A549 (cell line): ENCODE measurements around the gene PEX11B. TPM values are rescaled to one million over a fixed set of nuclear protein-coding genes. Genes with fewer than 3 reads are reported as not detected.

Source experiments
- ATAC-seq, 2 experiments: fragments of 200-7000 bp in 1 of 2; fragments of >200 bp in 1 of 2; cut with Nextera tagmentation in 1 of 2; cut with Tn5 transposase in 1 of 2; 3 replicates each; pipeline versions ENCODE4 v1.8.0 to v1.9.1; 2018 to 2020; ENCODE audit warnings: mild to moderate bottlenecking in 1 of 2, moderate library complexity in 1 of 2
- CTCF ChIA-PET: fragments of 300-600 bp; sonication (Branson Sonifier 250); formaldehyde crosslinking; extraction: SDS; loops from one replicate; lab custom pipeline; 2021; ENCODE audit warnings: antibody characterized with exemption, inconsistent platforms; lab: Yijun Ruan, JAX
- POLR2A ChIA-PET: fragments of 350-600 bp; formaldehyde crosslinking; extraction: SDS; loops from one replicate; lab custom pipeline; 2021; ENCODE audit warnings: antibody characterized with exemption, inconsistent platforms; lab: Yijun Ruan, JAX
- DNase-seq, 2 experiments: peaks; one replicate each; pipeline versions ENCODE4 v3.0.0 to v3.0.0-alpha.2; 2011 to 2016; ENCODE audit warnings: low read depth in 1 of 2, low spot score in 1 of 2
- FAIRE-seq: peaks from 2 replicates; lab custom pipeline; 2011; peaks lifted over from hg19 to GRCh38; lab: Jason Lieb, UNC
- H3K27ac ChIP-seq, 2 experiments: fragments of >200 bp; sonication (Bioruptor Twin); formaldehyde crosslinking; 3 replicates each; pipeline ENCODE4 v1.5.1; 2016 to 2017
- H3K4me1 ChIP-seq: fragments of >200 bp; sonication (Bioruptor Twin); formaldehyde crosslinking; 3 replicates; pipeline ENCODE4 v1.6.1; 2016
- H3K4me2 ChIP-seq: fragments of >200 bp; sonication (Bioruptor Twin); formaldehyde crosslinking; 3 replicates; pipeline ENCODE4 v1.6.1; 2016
- H3K4me3 ChIP-seq: fragments of >200 bp; sonication (Bioruptor Twin); formaldehyde crosslinking; 3 replicates; pipeline ENCODE4 v1.5.1; 2016
- H3K9me3 ChIP-seq: fragments of >200 bp; sonication (Bioruptor Twin); formaldehyde crosslinking; 3 replicates; pipeline ENCODE4 v1.6.1; 2016
- ATOH8 ChIP-seq: fragments of 250-450 bp; sonication (Bioruptor Pico); IDR thresholded peaks from 2 replicates; pipeline ENCODE4 v1.5.0; 2020; ENCODE audit warnings: low read depth, mild to moderate bottlenecking, moderate library complexity
- BCL3 ChIP-seq: fragments of >200 bp; sonication (Bioruptor Twin); formaldehyde crosslinking; IDR thresholded peaks from 3 replicates; pipeline ENCODE4 v1.6.1; 2016
- CBX2 ChIP-seq: fragments of 200-600 bp; sonication (generic); IDR thresholded peaks from 2 replicates; pipeline ENCODE4 v1.6.1; 2016; ENCODE audit warnings: low read depth, mild to moderate bottlenecking, borderline replicate concordance
- CHD2 ChIP-seq: fragments of 150-350 bp; IDR thresholded peaks from 2 replicates; pipeline ENCODE4 v1.6.1; 2014; ENCODE audit warnings: low read length; ENCODE audit not compliant: partially characterized antibody
- EHF ChIP-seq: fragments of 250-450 bp; sonication (Bioruptor Pico); IDR thresholded peaks from 2 replicates; pipeline ENCODE4 v1.5.0; 2020; ENCODE audit warnings: mild to moderate bottlenecking
- FOSB ChIP-seq: fragments of 250-450 bp; sonication (Bioruptor Pico); IDR thresholded peaks from 2 replicates; pipeline ENCODE4 v1.5.0; 2020; ENCODE audit warnings: mild to moderate bottlenecking, moderate library complexity
- HES2 ChIP-seq: fragments of >200 bp; sonication (Bioruptor Twin); formaldehyde crosslinking; IDR thresholded peaks from 2 replicates; pipeline ENCODE4 v1.6.1; 2016
- HMGXB4 ChIP-seq: fragments of 250-450 bp; sonication (Bioruptor Pico); IDR thresholded peaks from 2 replicates; pipeline ENCODE4 v1.5.0; 2021; ENCODE audit warnings: mild to moderate bottlenecking, moderate library complexity, borderline replicate concordance
- HOXA7 ChIP-seq: fragments of 250-450 bp; sonication (Bioruptor Pico); IDR thresholded peaks from 2 replicates; pipeline ENCODE4 v1.5.0; 2020; ENCODE audit warnings: mild to moderate bottlenecking, moderate library complexity
- HOXB13 ChIP-seq: fragments of 250-450 bp; sonication (Bioruptor Pico); IDR thresholded peaks from 2 replicates; pipeline ENCODE4 v1.5.0; 2020; ENCODE audit warnings: low read depth, mild to moderate bottlenecking, moderate library complexity
- KDM1A ChIP-seq: fragments of 200-600 bp; sonication (generic); IDR thresholded peaks from 2 replicates; pipeline ENCODE4 v1.6.1; 2016; ENCODE audit warnings: low read depth, mild to moderate bottlenecking
- MAFK ChIP-seq: fragments of 450-650 bp; IDR thresholded peaks from 2 replicates; pipeline ENCODE4 v1.6.1; 2014; ENCODE audit not compliant: partially characterized antibody
- MYC ChIP-seq: IDR thresholded peaks from 2 replicates; pipeline ENCODE4 v1.6.1; 2012; ENCODE audit warnings: mild to moderate bottlenecking, inconsistent platforms, low read length, improper control_type of control experiment, borderline replicate concordance
- PHF8 ChIP-seq: fragments of 200-600 bp; sonication (generic); IDR thresholded peaks from 2 replicates; pipeline ENCODE4 v1.6.1; 2016; ENCODE audit warnings: low read depth, mild to moderate bottlenecking, antibody characterized with exemption, moderate library complexity, borderline replicate concordance
- POLR2A ChIP-seq: IDR thresholded peaks from 2 replicates; pipeline ENCODE4 v1.6.1; 2012; ENCODE audit warnings: mild to moderate bottlenecking, low read length
- RAD21 ChIP-seq, 2 experiments: fragments of >200 bp in 1 of 2; sonication (Bioruptor Twin) in 1 of 2; formaldehyde crosslinking in 1 of 2; IDR thresholded peaks in 1 of 2; conservative IDR thresholded peaks in 1 of 2; 2 replicates in 1 of 2; 3 replicates in 1 of 2; pipeline ENCODE4 v1.6.1; 2012 to 2018; ENCODE audit warnings: inconsistent platforms in 1 of 2
- RARB ChIP-seq: fragments of 250-450 bp; sonication (Bioruptor Pico); IDR thresholded peaks from 2 replicates; pipeline ENCODE4 v1.8.0; 2021; ENCODE audit warnings: mild to moderate bottlenecking, moderate library complexity
- RCOR1 ChIP-seq: fragments of 150-350 bp; IDR thresholded peaks from 2 replicates; pipeline ENCODE4 v1.6.1; 2014; ENCODE audit warnings: antibody characterized with exemption, low read length, low read depth
- REST ChIP-seq: fragments of 200-600 bp; sonication (generic); IDR thresholded peaks from 2 replicates; pipeline ENCODE4 v1.6.1; 2016; ENCODE audit warnings: antibody characterized with exemption, mild to moderate bottlenecking, moderate library complexity
- SMC3 ChIP-seq: fragments of >200 bp; sonication (Bioruptor Twin); formaldehyde crosslinking; IDR thresholded peaks from 3 replicates; pipeline ENCODE4 v1.6.1; 2018; ENCODE audit warnings: inconsistent platforms
- USF2 ChIP-seq: fragments of 450-650 bp; IDR thresholded peaks from 2 replicates; pipeline ENCODE4 v1.6.1; 2014; ENCODE audit warnings: antibody characterized with exemption
- ZC3H11A ChIP-seq: fragments of 450-650 bp; IDR thresholded peaks from 2 replicates; pipeline ENCODE4 v1.6.1; 2014; ENCODE audit warnings: antibody characterized with exemption, mild to moderate bottlenecking
- ZNF302 ChIP-seq: fragments of 250-450 bp; sonication (Bioruptor Pico); IDR thresholded peaks from 2 replicates; pipeline ENCODE4 v1.9.0; 2021; ENCODE audit warnings: inconsistent platforms, mild to moderate bottlenecking, moderate library complexity
- ZSCAN20 ChIP-seq: fragments of 250-450 bp; sonication (Bioruptor Pico); IDR thresholded peaks from 2 replicates; pipeline ENCODE4 v1.8.0; 2022; ENCODE audit warnings: mild to moderate bottlenecking, moderate library complexity
- WGBS: methylation state at CpG from one replicate; pipeline ENCODE4 v1.1.6; 2017; ENCODE audit errors: missing lambda C conversion rate; 5-methylcytosine and 5-hydroxymethylcytosine counted together
- polyA plus RNA-seq, 4 experiments: library from polyadenylated mRNA; depleted of rRNA in 3 of 4; stranded (reverse); fragments of >200 nt; fragmentation: RNase III in 1 of 4; extraction: RNeasy Plus Mini Kit Qiagen cat#74134 plus additional on column Dnase treatment in 1 of 4; gene quantifications; 2 replicates in 3 of 4; 3 replicates in 1 of 4; pipeline ENCODE4 v1.2.3, GENCODE V29; 2011 to 2017

Gene PEX11B
- polyA plus RNA-seq, 2 of the 4 experiments (the other 2 are of a cell fraction): 13.9 to 40.6 TPM

GRCh38 chr1:145927916-145928643, 9.6 kb upstream of the PEX11B start:
- Histone ChIP-seq H3K4me1 (peaks cover 10% of the 10 kb centered on the region; the same call in 2 of the 3 replicates), H3K4me3 (peak overlapping the region; percentile 84), H3K4me2 (peak overlapping the region; percentile 91), H3K27ac (peak overlapping the region; percentile 97), H3K9me3 (no peaks in the 10 kb centered on the region)
- TF ChIP-seq CBX2: no peak
- no peak for TF ChIP-seq FOSB (CRISPR knock-in tag)
- TF ChIP-seq PHF8: no peak
- TF ChIP-seq POLR2A: no peak
- TF ChIP-seq USF2: no peak
- no peak for TF ChIP-seq EHF (CRISPR knock-in tag)
- no peak for TF ChIP-seq RCOR1
- no peak for TF ChIP-seq SMC3
- TF ChIP-seq MAFK: no peak
- no peak for TF ChIP-seq RAD21 (conservative IDR thresholded peaks at IDR 0.05 in 1 of 2, IDR thresholded peaks at IDR 0.05 in 1 of 2)
- TF ChIP-seq RARB: no peak
- TF ChIP-seq HES2: no peak
- TF ChIP-seq HMGXB4 (CRISPR knock-in tag): no peak
- POLR2A ChIA-PET: interaction anchor here (0.6 to 3.3 kb wide), 28 partner anchors 8 to 647 kb away, joined by 3 to 62 read pairs (median 5); partner anchors contain the start of genes ANKRD34A, LIX1L, NUDT17 and PEX11B
- DNase-seq: no peak
- ATAC-seq: no peak
- no peak for FAIRE-seq
- CTCF ChIA-PET: interaction anchor here (0.8 to 6.2 kb wide), 16 partner anchors 8 to 82 kb away, joined by 3 to 41 read pairs (median 8); partner anchors contain the start of genes ANKRD34A, LIX1L, NUDT17 and PEX11B
- 56% methylated on average over 20 of the region's 20 CpGs for WGBS

GRCh38 chr1:145927063-145927886, 8.8 kb upstream of the PEX11B start, which contains the start of gene RBM8A:
TSS of gene RBM8A (minus strand) at chr1:145927484. CDS start at chr1:145927426, 58 bp downstream.
- Histone ChIP-seq H3K9me3 (no peaks in the 10 kb centered on the region), H3K4me1 (peaks cover 10% of the 10 kb centered on the region; the same call in 2 of the 3 replicates), H3K27ac (peak within 1 kb of the TSS; percentile 97), H3K4me2 (peak within 1 kb of the TSS; percentile 91), H3K4me3 (peak within 1 kb of the TSS; percentile 84)
- peak; percentile 86 to 99 for DNase-seq
- CTCF ChIA-PET: interaction anchor here (0.8 to 6.2 kb wide), 16 partner anchors 8 to 82 kb away, joined by 3 to 41 read pairs (median 6); partner anchors contain the start of genes ANKRD34A, LIX1L, NUDT17 and PEX11B
- ATAC-seq: peak; percentile 98
- peak; percentile 77 for FAIRE-seq
- 1% methylated on average over 36 of the region's 41 CpGs for WGBS
- POLR2A ChIA-PET: interaction anchor here (0.6 to 3.3 kb wide), 28 partner anchors 9 to 646 kb away, joined by 3 to 62 read pairs (median 5); partner anchors contain the start of genes ANKRD34A, LIX1L, NUDT17 and PEX11B
- TF ChIP-seq HOXA7 (CRISPR knock-in tag) (0 out of 2 replicates have a peak, but pooled peaks have one; percentile 43), ZNF302 (no peak), SMC3 (peak; percentile 34; the same call in 1 of the 3 replicates), HOXB13 (no peak), ZSCAN20 (no peak), BCL3 (peak; percentile 95), CBX2 (no peak), FOSB (CRISPR knock-in tag) (0 out of 2 replicates have a peak, but pooled peaks have one; percentile 17), ZC3H11A (no peak), MYC (peak; percentile 50; the same call in 1 of the 2 replicates), POLR2A (peak; percentile 92), CHD2 (no peak), RCOR1 (no peak), KDM1A (no peak), REST (peak; percentile 72), ATOH8 (CRISPR knock-in tag) (no peak)
